PC-9 (cell line): ENCODE results near the gene TIMM29.
"Not testable (repeated sequence)": the region's sequence is repeated elsewhere in the genome, so short reads cannot be mapped to it uniquely, and the experiment has no call there.

Experiments
- CTCF ChIP-seq: fragments of 200-600 bp; sonication (generic); conservative IDR thresholded peaks from 2 replicates; pipeline ENCODE4 v1.6.1; 2017; ENCODE audit warnings: mixed run types, antibody characterized with exemption, mild to moderate bottlenecking, moderate library complexity
- EZH2 ChIP-seq: fragments of 200-600 bp; sonication (generic); IDR thresholded peaks from 2 replicates; pipeline ENCODE4 v1.8.0; 2017; ENCODE audit warnings: antibody characterized with exemption, low read depth

DNA sequence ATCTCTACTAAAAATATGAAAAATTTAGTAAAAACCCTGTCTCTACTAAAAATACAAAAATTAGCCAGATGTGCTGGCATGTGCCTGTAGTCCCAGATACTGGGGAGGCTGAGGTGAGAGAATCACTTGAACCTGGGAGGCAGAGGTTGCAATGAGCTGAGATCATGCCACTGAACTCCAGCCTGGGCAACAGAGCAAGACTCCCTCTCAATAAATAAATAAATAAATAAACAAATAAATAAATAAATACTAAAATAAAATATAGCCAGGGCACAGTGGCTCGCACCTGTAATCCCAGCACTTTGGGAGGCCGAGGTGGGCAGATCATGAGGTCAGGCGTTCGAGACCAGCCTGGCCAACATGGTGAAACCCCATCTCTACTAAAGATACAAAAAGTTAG, 14.8 kb downstream of the TIMM29 start:
- TF ChIP-seq CTCF, EZH2: not testable (repeated sequence)
